T-helper 2 cell treated with Interferon-gamma antibody and Interleukin-4, amounts not matched to agents 100 ng/mL and 5 ng/mL, for 36 hours (primary cell): ENCODE data around the gene GRM7. TPM values are rescaled to one million over a fixed set of nuclear protein-coding genes. Genes with fewer than 3 reads are reported as not detected.

ENCODE experiments used
- intact Hi-C: fragments of 100-400 bp; cut with micrococcal nuclease; formaldehyde crosslinking; loops from one replicate; pipeline ENCODE4 v1.15.1; 2023
- total RNA-seq: library from RNA; stranded (reverse); gene quantifications from 2 replicates; pipeline ENCODE4 v1.2.3, GENCODE V29; 2022

The GRM7 gene
- total RNA-seq, 1 donor from 2014 or later = not detected

GRCh38 chr3:7637694-7638093, 776.8 kb downstream of the GRM7 start:
- intact Hi-C loops = no loop called here

GRCh38 chr3:7638103-7638502, 777.2 kb downstream of the GRM7 start:
- intact Hi-C loops = no loop called here

GRCh38 chr3:7640787-7641186, 779.9 kb downstream of the GRM7 start:
- intact Hi-C loops = no loop called here

- intact Hi-C loops = no loop called here
Observed at GRCh38 chr3:7646851-7647250, 785.9 kb downstream of the GRM7 start.

- intact Hi-C loops = no loop called here
Observed at GRCh38 chr3:7650466-7650865, 789.6 kb downstream of the GRM7 start.

- intact Hi-C loops = no loop called here
Observed at GRCh38 chr3:7651274-7651673, 790.4 kb downstream of the GRM7 start.

- intact Hi-C loops = no loop called here
Observed at GRCh38 chr3:7657214-7658112, 796.5 kb downstream of the GRM7 start.

GRCh38 chr3:7658294-7658693, 797.4 kb downstream of the GRM7 start:
- intact Hi-C loops = no loop called here

- intact Hi-C loops = no loop called here
Observed at GRCh38 chr3:7659079-7659478, 798.2 kb downstream of the GRM7 start.

GRCh38 chr3:7663771-7664170, 802.9 kb downstream of the GRM7 start:
- intact Hi-C loops = no loop called here

- intact Hi-C loops = no loop called here
Observed at GRCh38 chr3:7667774-7668173, 806.9 kb downstream of the GRM7 start.

GRCh38 chr3:7669641-7670040, 808.7 kb downstream of the GRM7 start:
- intact Hi-C loops = no loop called here

GRCh38 chr3:7678521-7678920, 817.6 kb downstream of the GRM7 start:
- intact Hi-C loops = no loop called here

GRCh38 chr3:7682822-7683229, 821.9 kb downstream of the GRM7 start:
- intact Hi-C loops = no loop called here

GRCh38 chr3:7683426-7683825, 822.5 kb downstream of the GRM7 start:
- intact Hi-C loops = no loop called here

GRCh38 chr3:7684182-7684715, 823.3 kb downstream of the GRM7 start:
- intact Hi-C loops = no loop called here

- intact Hi-C loops = no loop called here
Observed at GRCh38 chr3:7687428-7688147, 826.7 kb downstream of the GRM7 start.

- intact Hi-C loops = no loop called here
Observed at GRCh38 chr3:7692866-7693265, 832.0 kb downstream of the GRM7 start.

GRCh38 chr3:7693976-7694375, 833.1 kb downstream of the GRM7 start:
- intact Hi-C loops = no loop called here

- intact Hi-C loops = no loop called here
Observed at GRCh38 chr3:7695049-7695448, 834.1 kb downstream of the GRM7 start.

GRCh38 chr3:7696320-7696719, 835.4 kb downstream of the GRM7 start:
- intact Hi-C loops = no loop called here

GRCh38 chr3:7697548-7697947, 836.6 kb downstream of the GRM7 start:
- intact Hi-C loops = no loop called here
